ENCODE measurements around the gene RASL12. TPM values are rescaled to one million over a fixed set of nuclear protein-coding genes. Genes with fewer than 3 reads are reported as not detected.

Gene RASL12
- total RNA-seq, 6 donors from 2014 or later, result 12.8 to 49.9 (median 24.9) TPM

- H3K9me3 ChIP-seq, result no peaks in the 10 kb centered on the region
- no peak overlapping the region for H3K27ac ChIP-seq
- ATAC-seq (ENCODE audit: low FRiP score in 2 of 2) (no peak), DNase-seq (no peak)
- H3K27me3 ChIP-seq, result no peaks in the 10 kb centered on the region
- WGBS, 2 donors, result 81 to 83% methylated on average over 3 of the region's 3 CpGs
- peaks cover 0 to 18% (median 4%) of the 10 kb centered on the region in 4 donors for H3K36me3 ChIP-seq
- TF ChIP-seq EP300 (IDR thresholded peaks at IDR 0.05) (no peak), POLR2AphosphoS5 (IDR thresholded peaks at IDR 0.05) (no peak), POLR2A (IDR thresholded peaks at IDR 0.05) (no peak)
- H3K4me3 ChIP-seq, result no peak overlapping the region
- H3K4me1 ChIP-seq, result no peaks in the 10 kb centered on the region
These were observed 62.8 kb downstream of the RASL12 start for GRCh38 chr15:65004993-65005392.

Small RNA genes within 50 kb of the gene (small RNA-seq; reads per million reads assigned to genes)
- gene AC013553.1, result 0 reads per million in 4 donors

Other genes with a start within 250 kb of the RASL12 start
- gene PIF1, start 242.3 kb downstream of the RASL12 start, total RNA-seq, result 1 to 10 TPM in 4 of 6 donors, under 1 TPM in 2; 0.61 to 6.2 (median 1.1) TPM
- gene PLEKHO2, start 226.1 kb downstream of the RASL12 start, total RNA-seq, result 10 to 100 TPM; 21.9 to 83.0 (median 51.3) TPM
- gene ANKDD1A, start 156.1 kb downstream of the RASL12 start, total RNA-seq, result 10 to 100 TPM in 2 of 6 donors, 1 to 10 TPM in 4; 4.8 to 13.1 (median 6.2) TPM
- gene SPG21, start 78.1 kb downstream of the RASL12 start, total RNA-seq, result 100 to 1,000 TPM in 3 of 6 donors, 10 to 100 TPM in 3; 58.8 to 113 (median 94.7) TPM
- 10 to 100 TPM; 15.8 to 35.6 (median 25.5) TPM for gene MTFMT, start 38.4 kb downstream of the RASL12 start, total RNA-seq
- gene SLC51B, start 22.6 kb downstream of the RASL12 start, total RNA-seq, result 1 to 10 TPM in 3 of 6 donors, under 1 TPM in 1, not detected in 2; 0.69 to 6.6 (median 4.4) TPM
- gene KBTBD13, start 8.8 kb upstream of the RASL12 start, total RNA-seq, result not detected
- 10 to 100 TPM in 1 of 6 donors, 1 to 10 TPM in 5; 3.3 to 10.5 (median 4.8) TPM for gene UBAP1L, start 47.2 kb upstream of the RASL12 start, total RNA-seq
- 10 to 100 TPM; 14.9 to 38.8 (median 20.0) TPM for gene PDCD7, start 65.8 kb upstream of the RASL12 start, total RNA-seq
- gene CLPX, start 117.4 kb upstream of the RASL12 start, total RNA-seq, result 100 to 1,000 TPM in 1 of 6 donors, 10 to 100 TPM in 5; 39.3 to 105 (median 49.4) TPM
- gene CILP, start 143.5 kb upstream of the RASL12 start, total RNA-seq, result 1 to 10 TPM; 1.0 to 5.2 (median 2.6) TPM
- 10 to 100 TPM in 1 of 6 donors, 1 to 10 TPM in 5; 6.3 to 20.6 (median 7.9) TPM for gene PARP16, start 218.9 kb upstream of the RASL12 start, total RNA-seq
- not detected for gene RNU5A-1, start 228.1 kb upstream of the RASL12 start, total RNA-seq
- gene RNU5B-1, start 236.7 kb upstream of the RASL12 start, total RNA-seq, result 10 to 100 TPM in 2 of 6 donors, not detected in 4; 22.5 to 38.1 TPM